Astrocyte (in vitro differentiated cells and primary cell): ENCODE data around the gene STAU1. TPM values are rescaled to one million over a fixed set of nuclear protein-coding genes. Genes with fewer than 3 reads are reported as not detected.

ENCODE experiments used
- DNase-seq: peaks from one replicate; pipeline ENCODE4 v3.0.0-alpha.2; 2010; ENCODE audit warnings: low read depth
- FAIRE-seq: peaks from 2 replicates; lab custom pipeline; 2011; peaks lifted over from hg19 to GRCh38; lab: Jason Lieb, UNC
- H2AFZ ChIP-seq: 2 replicates; pipeline ENCODE4 v1.6.0; 2012; ENCODE audit warnings: low read depth, low read length, inconsistent platforms
- H3K27ac ChIP-seq: 2 replicates; pipeline ENCODE4 v1.5.1; 2011; ENCODE audit warnings: low read depth, low read length, inconsistent platforms
- H3K27me3 ChIP-seq: 2 replicates; pipeline ENCODE4 v1.6.0; 2011; ENCODE audit warnings: low read length, inconsistent platforms; ENCODE audit not compliant: insufficient read depth
- H3K36me3 ChIP-seq: 2 replicates; pipeline ENCODE4 v1.5.1; 2011; ENCODE audit warnings: low read length, inconsistent platforms; ENCODE audit not compliant: insufficient read depth
- H3K4me1 ChIP-seq: 2 replicates; pipeline ENCODE4 v1.5.1; 2011; ENCODE audit warnings: low read length, inconsistent platforms; ENCODE audit not compliant: insufficient read depth
- H3K4me2 ChIP-seq: 2 replicates; pipeline ENCODE4 v1.6.0; 2012; ENCODE audit warnings: low read length, inconsistent platforms
- H3K4me3 ChIP-seq: 2 replicates; pipeline ENCODE4 v1.5.1; 2011; ENCODE audit warnings: low read depth, mild to moderate bottlenecking, low read length, inconsistent platforms; ENCODE audit not compliant: insufficient read depth
- H3K79me2 ChIP-seq: 2 replicates; pipeline ENCODE4 v1.6.0; 2012; ENCODE audit warnings: mild to moderate bottlenecking, low read length, inconsistent platforms; ENCODE audit not compliant: insufficient read depth
- H3K9ac ChIP-seq: 2 replicates; pipeline ENCODE4 v1.6.0; 2012; ENCODE audit warnings: mild to moderate bottlenecking, low read length, inconsistent platforms
- H3K9me3 ChIP-seq: 2 replicates; pipeline ENCODE4 v1.5.1; 2012; ENCODE audit warnings: low read depth, mild to moderate bottlenecking, low read length, inconsistent platforms; ENCODE audit not compliant: insufficient read depth
- H4K20me1 ChIP-seq: 2 replicates; pipeline ENCODE4 v1.6.0; 2012; ENCODE audit warnings: low read length, inconsistent platforms; ENCODE audit not compliant: insufficient read depth
- H3K27ac Mint-ChIP-seq: one replicate; pipeline ENCODE4 v1.8.0; 2021; ENCODE audit warnings: mild to moderate bottlenecking, mixed read lengths; ENCODE audit not compliant: unreplicated experiment
- H3K27me3 Mint-ChIP-seq: one replicate; pipeline ENCODE4 v1.8.0; 2021; ENCODE audit warnings: low read depth, mixed read lengths; ENCODE audit not compliant: unreplicated experiment
- H3K36me3 Mint-ChIP-seq: one replicate; pipeline ENCODE4 v1.8.0; 2021; ENCODE audit warnings: low read depth, mixed read lengths; ENCODE audit not compliant: unreplicated experiment
- H3K4me1 Mint-ChIP-seq: one replicate; pipeline ENCODE4 v1.8.0; 2021; ENCODE audit warnings: low read depth, mixed read lengths; ENCODE audit not compliant: unreplicated experiment
- H3K4me3 Mint-ChIP-seq: one replicate; pipeline ENCODE4 v1.8.0; 2021; ENCODE audit warnings: mild to moderate bottlenecking, moderate library complexity, mixed read lengths; ENCODE audit not compliant: unreplicated experiment
- H3K9me3 Mint-ChIP-seq: one replicate; pipeline ENCODE4 v1.8.0; 2021; ENCODE audit warnings: mild to moderate bottlenecking, mixed read lengths; ENCODE audit not compliant: unreplicated experiment
- EZH2 ChIP-seq: IDR thresholded peaks from 2 replicates; pipeline ENCODE4 v1.6.1; 2012; ENCODE audit warnings: mild to moderate bottlenecking, low read length, inconsistent platforms; ENCODE audit not compliant: insufficient read depth
- total RNA-seq: library from RNA; stranded (reverse); gene quantifications from 2 replicates; pipeline ENCODE4 v1.2.1, GENCODE V29; 2021
- TF ChIP-seq, protein P1 (sequence below): IDR thresholded peaks from 2 replicates; pipeline ENCODE4 v1.5.1; 2011; ENCODE audit warnings: low read depth, mild to moderate bottlenecking, inconsistent platforms, low read length, moderate library complexity; ENCODE audit not compliant: insufficient read depth

STAU1 gene
- total RNA-seq, 1 donor from 2014 or later, result 98.0 TPM

DNA sequence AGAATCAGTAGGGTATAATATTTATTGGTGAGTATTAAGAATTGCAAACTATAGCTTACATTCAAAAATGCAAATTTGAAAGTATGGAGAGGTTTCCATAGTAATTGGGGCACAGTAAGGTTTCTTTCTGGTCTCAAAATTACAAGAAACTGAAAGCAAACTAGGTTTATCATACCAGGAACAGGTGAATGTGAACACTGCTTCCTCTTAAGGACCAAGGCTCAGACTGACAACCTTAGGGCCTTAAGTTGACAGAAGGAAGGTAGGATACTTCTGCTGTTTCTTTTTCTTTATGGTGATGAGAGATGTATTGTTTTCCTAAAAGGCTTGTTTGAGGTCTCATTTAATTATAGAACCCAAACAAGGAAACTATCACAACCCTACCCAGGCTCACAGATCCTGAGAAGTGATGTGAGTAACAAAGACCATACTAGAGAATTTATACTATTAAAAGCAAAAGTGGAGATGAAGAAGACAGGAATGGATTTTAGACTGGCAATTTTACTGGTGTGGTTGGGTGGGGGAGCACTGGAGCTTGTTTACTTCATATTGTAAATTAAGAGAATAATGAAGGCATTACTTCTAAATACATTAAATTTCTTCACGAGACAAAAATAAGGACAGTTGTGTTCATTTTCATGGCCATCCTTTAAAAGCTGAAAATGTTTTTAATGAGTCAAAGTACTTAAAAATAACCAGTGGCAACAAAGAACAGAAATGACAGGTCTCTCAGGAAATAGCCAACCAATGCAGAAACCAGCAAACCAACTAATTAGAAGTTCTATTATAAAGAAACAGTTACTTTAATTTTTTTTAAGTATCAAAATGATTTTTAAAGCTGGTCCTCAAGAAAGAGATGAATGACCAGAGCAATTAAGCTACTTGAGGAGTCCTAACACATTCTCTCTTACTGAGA, 21.3 kb downstream of the STAU1 start:
- DNase-seq, result no peak
- H3K36me3 ChIP-seq, result no peaks in the 10 kb centered on the region
- Mint-ChIP-seq H3K4me1 (peaks cover 13% of the 10 kb centered on the region), H3K36me3 (peaks cover 14% of the 10 kb centered on the region), H3K27ac (no peak overlapping the region), H3K9me3 (no peaks in the 10 kb centered on the region), H3K4me3 (no peak overlapping the region), H3K27me3 (no peaks in the 10 kb centered on the region)
- no peaks in the 10 kb centered on the region for H3K27me3 ChIP-seq
- no peak overlapping the region for H3K9ac ChIP-seq
- H3K79me2 ChIP-seq, result peaks cover 91% of the 10 kb centered on the region
- no peak overlapping the region for H3K4me2 ChIP-seq
- H3K4me1 ChIP-seq, result no peaks in the 10 kb centered on the region
- TF ChIP-seq EZH2, result no peak
- TF ChIP-seq, protein P1, sequence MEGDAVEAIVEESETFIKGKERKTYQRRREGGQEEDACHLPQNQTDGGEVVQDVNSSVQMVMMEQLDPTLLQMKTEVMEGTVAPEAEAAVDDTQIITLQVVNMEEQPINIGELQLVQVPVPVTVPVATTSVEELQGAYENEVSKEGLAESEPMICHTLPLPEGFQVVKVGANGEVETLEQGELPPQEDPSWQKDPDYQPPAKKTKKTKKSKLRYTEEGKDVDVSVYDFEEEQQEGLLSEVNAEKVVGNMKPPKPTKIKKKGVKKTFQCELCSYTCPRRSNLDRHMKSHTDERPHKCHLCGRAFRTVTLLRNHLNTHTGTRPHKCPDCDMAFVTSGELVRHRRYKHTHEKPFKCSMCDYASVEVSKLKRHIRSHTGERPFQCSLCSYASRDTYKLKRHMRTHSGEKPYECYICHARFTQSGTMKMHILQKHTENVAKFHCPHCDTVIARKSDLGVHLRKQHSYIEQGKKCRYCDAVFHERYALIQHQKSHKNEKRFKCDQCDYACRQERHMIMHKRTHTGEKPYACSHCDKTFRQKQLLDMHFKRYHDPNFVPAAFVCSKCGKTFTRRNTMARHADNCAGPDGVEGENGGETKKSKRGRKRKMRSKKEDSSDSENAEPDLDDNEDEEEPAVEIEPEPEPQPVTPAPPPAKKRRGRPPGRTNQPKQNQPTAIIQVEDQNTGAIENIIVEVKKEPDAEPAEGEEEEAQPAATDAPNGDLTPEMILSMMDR, result no peak
- peaks cover 85% of the 10 kb centered on the region for H4K20me1 ChIP-seq
- no peak overlapping the region for H2AFZ ChIP-seq
- H3K27ac ChIP-seq, result no peak overlapping the region
- FAIRE-seq, result no peak
- H3K9me3 ChIP-seq, result no peaks in the 10 kb centered on the region
- no peak overlapping the region for H3K4me3 ChIP-seq

DNA sequence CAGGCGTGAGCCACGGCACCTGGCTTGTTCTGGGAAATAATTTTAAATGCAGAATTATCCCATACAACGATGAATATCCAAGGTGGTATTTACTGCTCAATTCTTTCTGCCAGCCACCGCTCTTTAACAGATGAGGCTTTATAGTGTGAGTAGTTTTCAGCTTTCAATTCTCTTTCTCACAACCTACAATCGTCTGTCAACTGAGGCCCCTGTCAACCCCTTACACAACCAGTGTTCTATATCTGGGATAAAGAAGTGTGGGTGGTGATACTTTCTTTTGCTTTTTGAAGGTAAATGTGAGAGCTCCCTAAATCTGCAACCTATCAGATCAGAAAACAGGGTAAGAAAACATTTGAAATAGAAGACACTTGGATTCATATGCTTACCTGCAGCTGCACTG, 22.5 kb downstream of the STAU1 start:
- peaks cover 15% of the 10 kb centered on the region for H3K4me1 Mint-ChIP-seq
- FAIRE-seq, result no peak

More for the DNA sequence above, 22.5 kb downstream of the STAU1 start:
- Histone ChIP-seq H3K9ac (no peak overlapping the region), H3K36me3 (no peaks in the 10 kb centered on the region), H4K20me1 (peaks cover 88% of the 10 kb centered on the region), H3K4me3 (no peak overlapping the region), H3K9me3 (no peaks in the 10 kb centered on the region), H3K4me1 (no peaks in the 10 kb centered on the region), H3K79me2 (peaks cover 94% of the 10 kb centered on the region), H2AFZ (no peak overlapping the region), H3K27ac (no peak overlapping the region), H3K4me2 (no peak overlapping the region), H3K27me3 (no peaks in the 10 kb centered on the region)
- H3K9me3 Mint-ChIP-seq, result no peaks in the 10 kb centered on the region
- DNase-seq, result no peak
- no peaks in the 10 kb centered on the region for H3K27me3 Mint-ChIP-seq
- peaks cover 18% of the 10 kb centered on the region for H3K36me3 Mint-ChIP-seq
- H3K4me3 Mint-ChIP-seq, result no peak overlapping the region
- TF ChIP-seq EZH2, result no peak
- TF ChIP-seq, protein P1, result no peak
- H3K27ac Mint-ChIP-seq, result no peak overlapping the region
